Right hindlimb (tissue), 1 donor: Measurements from ENCODE around the gene CD40.
A peak's percentile ranks its signal among the peaks of the same experiment; 100 is the strongest.
"Not testable (repeated sequence)": the region's sequence is repeated elsewhere in the genome, so short reads cannot be mapped to it uniquely, and the experiment has no call there.

Experiments
- DNase-seq: peaks from one replicate; pipeline ENCODE4 v3.0.0-alpha.2; 2018

Gene CD40

DNA sequence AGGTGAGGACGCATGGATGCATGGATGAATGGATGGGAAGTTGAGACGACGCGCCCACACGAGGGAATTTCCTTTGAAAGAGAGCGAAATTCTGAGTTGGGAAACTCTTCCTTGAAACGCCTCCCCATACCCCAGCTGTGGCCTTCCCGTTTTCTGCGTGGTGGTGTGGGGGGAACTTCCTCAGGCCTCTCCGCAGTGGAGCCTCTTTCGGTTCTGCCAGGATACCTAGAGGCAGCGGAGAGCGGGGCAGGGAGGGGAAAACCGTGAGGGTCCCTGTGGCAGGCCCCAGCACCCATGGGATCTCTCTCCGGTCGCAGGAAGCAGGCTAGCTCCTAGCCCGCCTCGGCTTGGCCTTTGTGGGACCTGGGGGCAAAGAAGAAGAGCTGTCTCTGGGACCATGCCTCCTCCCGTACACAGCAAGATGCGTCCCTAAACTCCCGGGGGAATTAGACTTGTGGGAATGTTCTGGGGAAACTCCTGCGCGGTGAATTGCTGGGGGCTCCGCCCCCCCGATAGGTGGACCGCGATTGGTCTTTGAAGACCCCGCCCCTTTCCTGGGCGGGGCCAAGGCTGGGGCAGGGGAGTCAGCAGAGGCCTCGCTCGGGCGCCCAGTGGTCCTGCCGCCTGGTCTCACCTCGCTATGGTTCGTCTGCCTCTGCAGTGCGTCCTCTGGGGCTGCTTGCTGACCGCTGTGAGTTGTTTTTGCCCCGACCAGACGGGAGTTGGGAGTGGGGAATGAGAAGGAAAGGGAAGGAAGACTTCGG, at the start of gene CD40:
TSS of gene CD40 (plus strand) at position 611 of the 764 bp plus-strand sequence. CDS start at position 641, 30 bp downstream.
- peak; percentile 65 for DNase-seq

DNA sequence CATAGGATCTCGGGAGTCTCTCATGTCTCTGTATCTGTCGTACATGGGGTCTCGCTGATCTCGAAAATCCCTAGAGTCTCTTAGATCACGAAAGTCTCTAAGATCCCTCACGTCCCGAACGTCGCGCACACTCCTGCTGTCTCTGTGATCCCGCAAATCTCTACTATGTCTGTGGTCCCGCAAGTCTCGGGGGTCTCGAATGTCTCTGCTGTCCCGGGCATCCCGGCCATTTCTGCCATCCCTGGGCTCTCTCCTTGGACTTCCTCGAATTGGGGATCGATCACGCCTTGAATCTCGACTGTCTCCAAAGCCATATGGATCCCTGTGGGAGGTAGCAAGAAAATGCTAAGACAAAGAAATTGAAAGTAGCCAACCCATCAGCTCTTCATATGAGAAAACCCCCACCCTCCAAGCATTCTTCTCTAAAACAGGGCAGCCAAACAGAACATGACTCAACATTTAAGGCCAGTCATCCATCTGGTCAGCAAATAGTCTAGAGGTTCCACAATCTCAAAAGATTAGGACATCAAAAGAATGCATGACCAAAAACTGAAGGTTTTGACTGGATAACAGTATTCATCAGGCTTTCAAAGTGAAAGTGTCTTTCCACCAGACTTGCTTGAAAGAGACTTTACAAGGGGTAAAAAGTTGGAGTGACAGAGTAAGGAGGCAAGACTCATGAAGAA, 47.8 kb upstream of the CD40 start:
- no peak for DNase-seq

DNA sequence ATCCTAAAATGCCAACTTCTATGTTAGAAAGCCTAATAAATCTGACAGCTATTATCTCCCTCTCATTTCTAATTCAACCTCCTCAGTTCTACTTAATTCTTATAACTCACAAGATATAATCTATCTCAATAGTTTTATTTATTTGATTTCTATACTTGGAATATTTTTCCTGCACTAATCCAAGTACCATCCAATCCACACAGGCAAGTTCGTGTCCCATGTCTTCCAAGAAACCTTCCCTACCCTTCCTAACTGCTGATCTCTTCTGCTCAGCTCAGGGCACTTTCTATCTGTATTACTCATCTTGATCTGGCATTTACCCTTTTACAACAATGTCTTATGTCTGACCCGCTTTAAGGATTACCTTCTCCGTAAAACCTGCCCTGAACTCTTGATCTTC, 46.5 kb upstream of the CD40 start:
- no peak for DNase-seq

DNA sequence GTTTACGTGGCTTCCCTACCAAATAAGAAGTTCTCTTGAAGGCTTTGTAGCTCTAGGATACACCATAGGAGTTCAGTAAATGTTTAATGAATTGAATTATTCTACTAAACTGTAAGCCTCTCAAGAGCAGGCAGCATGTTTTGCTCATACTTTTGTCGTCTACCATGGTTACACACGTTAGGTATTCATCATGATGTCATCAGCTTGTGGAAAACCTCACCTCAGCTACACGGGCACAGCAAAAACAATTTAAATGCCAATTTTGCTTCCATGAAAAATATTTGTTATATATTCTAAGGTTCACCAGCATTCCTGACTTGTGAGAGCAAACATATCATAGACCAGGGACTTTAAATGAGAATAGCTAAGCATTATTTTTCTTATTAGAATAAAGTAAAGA, 45.1 kb upstream of the CD40 start:
- DNase-seq = no peak

DNA sequence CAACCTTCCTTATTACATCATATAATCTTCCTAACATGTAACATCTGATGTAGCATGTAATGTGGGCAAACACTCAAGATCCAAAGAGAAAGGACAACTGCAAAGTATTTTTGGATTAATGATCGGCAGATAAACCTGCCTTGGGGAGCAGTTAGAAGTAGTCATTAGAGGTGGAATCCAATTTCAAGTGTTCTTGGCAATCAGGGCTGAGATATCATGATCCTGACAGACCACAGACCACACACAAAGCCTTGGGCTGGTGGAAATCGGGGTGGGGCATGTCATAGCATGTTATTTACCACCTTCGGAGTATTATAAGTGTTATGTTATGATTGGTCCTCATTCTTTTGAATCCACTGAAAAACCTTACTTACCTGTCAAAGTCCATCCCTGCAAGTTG, 44.7 kb upstream of the CD40 start:
- DNase-seq = no peak

DNA sequence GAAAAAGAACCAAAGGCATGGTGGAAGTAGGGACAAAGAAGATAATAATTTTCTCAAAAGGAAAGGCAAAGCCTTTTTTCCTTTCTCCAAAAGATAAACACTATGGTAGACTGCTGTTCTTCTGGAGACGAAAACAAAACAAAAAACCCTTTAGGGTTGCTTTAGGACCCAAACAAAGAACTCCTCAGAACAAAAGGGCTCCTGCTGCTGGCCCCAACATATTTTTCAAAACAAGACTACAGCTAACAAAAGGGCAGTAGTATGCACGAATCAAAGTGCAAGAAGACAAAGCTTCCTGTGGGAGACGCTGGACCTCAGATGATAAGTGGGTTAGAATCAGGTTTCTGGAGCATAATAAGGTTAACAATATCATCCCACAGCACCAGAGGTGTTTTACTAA, 44.1 kb upstream of the CD40 start:
- DNase-seq = no peak

DNA sequence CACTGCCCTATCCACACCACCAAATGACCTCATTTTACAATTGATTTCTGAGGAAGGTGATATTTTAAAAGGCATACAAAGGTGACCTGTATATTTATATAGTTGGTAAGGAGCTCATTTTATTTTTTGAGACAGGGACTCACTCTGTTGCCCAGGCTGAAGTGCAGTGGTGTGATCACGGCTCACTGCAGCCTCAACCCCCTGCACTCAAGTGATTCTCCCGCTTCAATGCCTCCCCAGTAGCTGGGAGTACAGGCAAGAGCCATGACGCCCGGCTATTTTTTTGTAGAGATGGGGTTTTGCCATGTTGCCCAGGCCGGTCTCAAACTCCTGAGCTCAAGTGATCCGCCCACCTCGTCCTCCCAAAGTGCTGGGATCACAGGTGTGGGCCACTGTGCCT, 41.3 kb upstream of the CD40 start:
- DNase-seq = no peak

DNA sequence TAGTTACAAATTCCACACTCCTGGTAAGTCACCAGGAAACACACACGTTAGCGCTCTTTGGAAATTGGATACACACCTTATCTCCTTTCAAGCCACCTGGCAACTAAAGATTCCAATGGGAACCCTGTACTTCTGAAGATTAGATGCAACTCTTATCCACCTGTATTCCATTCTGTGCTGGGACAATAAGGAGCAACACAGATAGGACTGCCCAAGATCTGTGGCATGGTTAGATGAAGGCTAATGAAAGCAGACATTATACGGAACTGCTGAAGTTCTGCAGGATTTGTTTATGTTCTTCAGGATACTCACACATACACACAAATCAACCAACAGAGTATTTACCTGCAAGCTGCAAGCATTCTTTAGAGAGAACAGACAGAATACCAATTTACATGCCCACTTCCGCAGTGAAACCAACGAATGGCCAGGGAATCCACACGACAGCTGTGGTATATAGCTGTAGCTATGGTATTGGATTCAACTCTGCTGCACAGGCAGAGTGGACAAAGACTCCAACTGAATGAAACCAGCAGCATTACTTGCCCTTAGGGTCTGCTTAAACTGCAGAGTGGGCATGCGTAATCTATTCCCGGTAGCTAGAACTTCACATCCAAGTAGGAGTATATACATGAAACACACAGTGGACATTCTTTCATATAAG, 40.3 kb upstream of the CD40 start:
- DNase-seq = no peak

DNA sequence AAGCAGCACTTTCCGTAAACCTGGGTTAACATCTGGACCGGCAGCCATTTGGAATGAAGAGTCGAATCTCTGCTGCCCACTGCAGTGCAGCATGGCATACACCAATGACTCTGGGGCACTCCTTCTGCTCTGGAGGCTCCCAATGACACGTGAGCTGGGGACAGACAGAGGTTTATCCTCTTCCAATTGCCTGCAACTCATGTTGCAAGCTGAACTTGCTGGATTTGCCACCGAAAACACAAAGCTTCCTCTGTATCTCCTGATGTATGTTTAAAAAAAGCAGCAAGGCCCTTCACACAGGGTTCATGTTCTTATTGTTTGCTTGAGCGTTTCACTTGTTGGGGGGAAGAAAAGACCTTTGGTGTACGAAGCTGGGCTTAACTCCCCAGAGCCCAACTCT, 39.2 kb upstream of the CD40 start:
- no peak for DNase-seq

DNA sequence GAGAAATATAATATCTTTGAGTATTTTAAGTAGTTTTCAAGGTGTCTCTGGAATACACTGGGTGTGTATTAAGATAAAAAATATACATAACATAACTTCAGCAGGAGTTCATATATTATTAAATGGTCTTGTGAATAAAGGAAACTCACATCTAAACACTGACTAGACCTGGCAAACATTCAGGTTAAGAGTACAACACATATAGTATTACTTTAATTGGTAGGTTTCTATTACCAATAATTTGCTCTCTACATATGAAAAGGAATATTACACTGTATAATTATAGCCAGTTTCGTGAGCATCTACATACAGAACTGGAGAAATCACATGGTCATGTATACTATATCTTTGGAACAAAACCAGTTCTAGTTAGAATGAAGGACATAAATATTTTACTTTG, 37.0 kb upstream of the CD40 start:
- DNase-seq = no peak

DNA sequence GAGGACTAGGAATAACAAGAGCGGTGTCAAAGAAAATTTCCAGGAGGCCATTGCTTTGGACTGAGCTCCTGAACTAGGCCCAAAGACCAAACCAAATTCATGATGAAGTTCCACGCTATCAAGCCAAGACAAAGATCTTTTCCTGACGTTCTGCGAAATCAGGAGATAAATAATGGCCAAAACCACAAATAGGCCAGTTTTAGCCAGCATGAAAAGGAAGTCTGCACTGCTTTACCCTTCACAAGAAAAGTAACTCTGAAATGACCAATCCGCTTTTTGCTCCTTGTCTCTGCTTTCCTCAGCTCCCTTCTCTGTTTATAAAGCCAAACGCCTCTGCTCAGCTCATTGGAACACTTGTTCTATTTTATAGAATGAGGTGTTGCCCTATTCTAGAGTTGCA, 35.0 kb upstream of the CD40 start:
- no peak for DNase-seq

DNA sequence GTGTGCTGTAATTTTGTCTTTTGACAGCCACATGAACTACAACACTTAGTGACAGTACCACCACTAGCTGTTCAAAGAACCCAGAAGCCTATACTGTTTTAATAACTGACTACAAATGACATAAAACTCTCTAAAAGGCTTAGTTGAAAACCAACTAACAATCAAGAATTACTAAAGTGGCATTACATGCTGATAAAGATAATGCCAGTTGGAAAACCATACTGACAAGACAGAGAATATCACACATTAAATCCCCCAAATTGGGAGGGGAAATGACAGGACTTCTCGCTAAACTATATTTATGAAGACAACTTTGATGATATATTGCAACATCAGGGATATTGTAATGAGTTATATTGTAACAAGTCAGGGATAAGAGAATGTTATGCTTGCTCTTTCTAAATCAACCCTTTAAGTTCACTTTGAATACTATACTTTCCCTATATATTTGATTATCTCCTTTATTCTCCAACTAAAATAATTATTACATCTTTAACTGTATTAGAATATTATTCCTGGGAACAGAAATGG, 34.5 kb upstream of the CD40 start:
- DNase-seq = no peak

DNA sequence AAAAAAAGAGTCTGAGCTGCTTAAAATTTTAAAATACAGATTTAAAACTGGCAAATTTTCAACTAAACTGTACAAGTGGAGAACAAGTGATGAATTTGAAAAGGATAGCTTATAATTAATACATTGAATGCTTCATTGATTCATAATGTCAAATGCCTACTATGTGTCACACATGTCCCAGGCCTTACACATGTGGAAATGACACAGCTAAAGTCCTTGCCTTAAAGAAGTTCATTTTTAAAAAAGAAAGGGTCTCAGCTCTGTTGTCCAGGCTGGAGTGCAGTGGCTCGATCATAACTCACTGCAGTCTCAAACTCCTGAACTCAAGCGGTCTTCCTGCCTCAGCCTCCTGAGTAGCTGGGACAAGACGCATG, 33.3 kb upstream of the CD40 start:
- no peak for DNase-seq

DNA sequence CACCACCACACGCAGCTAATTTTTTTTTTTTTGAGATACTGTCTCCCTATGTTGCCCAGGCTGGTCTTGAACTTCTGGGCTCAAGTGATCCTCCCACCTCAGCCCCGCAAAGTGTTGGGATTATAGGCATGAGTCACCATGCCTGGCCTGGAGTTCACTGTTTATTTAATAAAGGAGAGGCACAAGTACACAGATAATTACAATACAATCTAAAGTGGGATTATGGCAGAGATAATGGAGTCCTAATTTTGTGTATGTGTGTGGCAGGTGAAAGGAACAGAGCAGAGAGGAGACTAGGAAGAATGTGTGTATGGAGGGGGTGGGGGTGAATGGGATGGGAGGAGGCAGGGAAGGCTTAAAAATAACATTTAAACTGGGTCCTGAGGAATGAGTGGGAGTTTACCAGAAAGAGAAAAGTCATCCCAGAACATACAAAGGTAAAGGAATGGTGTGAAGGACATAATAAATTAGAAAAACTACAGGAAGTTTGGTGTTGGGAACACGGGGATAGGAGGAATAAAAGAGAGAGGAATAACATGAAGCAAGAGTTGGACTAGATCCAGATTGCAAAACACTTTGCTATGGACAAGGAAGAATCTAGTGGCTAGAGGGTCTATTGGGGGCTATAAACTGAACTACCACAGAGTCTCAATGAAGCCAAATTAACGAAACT, 32.8 kb upstream of the CD40 start:
- no peak for DNase-seq

DNA sequence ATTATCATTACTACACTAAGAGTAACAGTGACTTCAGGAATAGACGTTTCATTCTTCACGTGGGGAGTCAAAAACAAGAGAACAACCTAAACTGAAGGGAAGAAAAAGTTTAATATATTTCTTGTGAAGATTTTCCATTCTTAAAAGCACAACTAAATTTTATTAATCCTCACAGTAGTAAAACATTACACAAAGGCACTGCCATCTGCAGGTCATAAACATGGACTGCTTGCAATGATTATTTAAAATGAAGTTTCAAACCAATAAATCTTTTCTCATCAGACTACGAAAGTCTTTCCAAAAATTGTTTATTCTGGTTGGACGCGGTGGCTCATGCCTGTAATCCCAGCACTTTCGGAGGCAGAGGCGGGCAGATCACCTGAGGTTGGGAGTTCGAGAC, 31.0 kb upstream of the CD40 start:
- no peak for DNase-seq

DNA sequence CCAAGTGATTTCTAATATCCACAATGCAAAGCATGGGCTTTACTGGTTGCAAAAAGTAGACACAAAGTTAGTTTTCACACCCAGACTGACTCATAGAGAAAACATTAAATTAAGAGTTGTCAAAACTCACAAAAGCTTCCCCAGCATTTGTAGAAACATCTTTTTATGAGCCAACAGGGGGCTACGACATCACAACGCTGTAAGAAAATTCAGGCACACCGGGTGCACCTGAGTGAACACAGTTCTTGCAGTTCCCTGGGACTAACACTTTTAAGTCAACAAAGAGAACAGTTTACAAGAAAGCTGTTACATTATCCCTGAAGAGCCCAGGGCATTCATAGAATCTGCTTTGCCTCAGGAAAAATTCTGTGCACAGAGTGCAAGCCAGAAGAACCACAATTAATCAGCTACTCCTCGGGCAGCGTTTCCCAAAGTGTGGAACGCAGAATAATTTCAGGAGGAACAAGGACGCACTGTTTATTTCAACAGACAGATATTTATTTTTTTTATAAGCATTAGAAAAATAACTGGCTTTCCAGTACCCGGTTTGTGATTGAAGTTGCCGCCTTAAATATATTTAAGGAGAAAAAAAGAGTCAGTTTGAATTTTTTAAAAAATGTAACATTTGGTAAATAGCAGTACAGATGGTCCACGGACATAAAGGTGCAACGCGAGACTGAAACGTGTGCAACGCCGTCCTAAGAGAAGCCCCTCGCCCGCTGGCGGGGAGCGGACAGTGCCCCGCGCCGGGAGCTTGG, 29.5 kb upstream of the CD40 start:
- DNase-seq = no peak

DNA sequence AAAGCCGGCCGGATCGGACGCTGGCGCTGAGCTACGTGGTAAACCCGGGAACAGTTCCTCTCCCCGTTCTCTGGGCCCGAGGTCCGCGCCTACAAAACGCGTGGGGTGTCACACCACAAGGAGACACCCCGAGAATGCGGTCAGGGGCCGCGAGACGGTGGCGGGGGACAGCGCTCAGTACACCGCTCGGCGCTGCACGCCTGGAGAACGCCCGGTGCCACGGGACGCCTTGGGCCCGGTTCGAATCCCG, 29.0 kb upstream of the CD40 start:
- no peak for DNase-seq

DNA sequence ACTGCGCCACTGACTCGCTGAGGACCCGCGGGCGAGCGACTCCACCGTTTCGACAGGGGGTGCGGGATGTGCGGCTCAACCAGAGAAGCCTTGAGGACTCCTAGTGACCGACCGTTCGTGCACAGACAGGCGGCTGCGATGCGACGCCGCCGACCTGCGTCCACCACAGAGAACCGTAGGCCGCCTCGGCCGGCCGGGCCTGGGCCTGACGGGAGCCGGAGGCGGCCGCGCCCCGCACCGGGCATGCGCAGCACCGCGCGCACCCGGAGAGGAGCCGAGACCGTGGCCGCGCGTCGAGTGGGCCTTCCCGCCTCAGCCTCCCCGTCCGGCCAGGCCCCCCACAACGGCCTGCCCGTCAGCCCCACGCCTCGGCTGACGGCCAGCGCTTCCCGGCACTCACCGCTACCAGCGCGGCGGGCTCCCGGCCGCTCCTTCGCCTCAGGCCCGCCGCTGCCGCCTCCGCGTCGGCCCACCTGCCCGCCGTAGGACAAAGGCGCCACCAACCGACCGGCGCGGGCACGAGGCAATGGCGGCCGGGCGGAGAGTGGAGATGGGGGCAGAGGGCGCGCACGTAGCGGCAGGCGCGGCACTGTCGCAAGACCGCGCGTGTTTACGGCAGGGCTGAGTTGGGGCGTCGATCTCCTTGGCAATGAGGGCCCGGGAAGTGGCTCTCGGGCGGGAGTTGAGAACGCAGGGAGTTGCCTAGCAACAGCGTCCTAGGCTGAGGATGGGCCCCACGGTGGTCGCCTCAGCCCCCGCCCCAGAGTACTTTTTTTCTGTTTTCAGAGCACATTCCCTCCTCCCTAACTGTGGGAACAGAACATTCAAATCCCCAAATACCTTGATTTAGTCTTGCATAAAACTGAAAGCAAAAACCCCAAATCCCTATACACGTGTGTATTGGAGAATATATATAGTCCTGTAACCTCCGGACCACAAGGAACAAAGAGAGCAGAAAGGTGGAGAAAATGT, 28.4 kb upstream of the CD40 start, which contains the start of gene NCOA5:
TSS of gene NCOA5 (minus strand) at position 546 of the 972 bp plus-strand sequence. CDS start 10,538 bp downstream, outside the sequence.
- DNase-seq = peak; percentile 98

DNA sequence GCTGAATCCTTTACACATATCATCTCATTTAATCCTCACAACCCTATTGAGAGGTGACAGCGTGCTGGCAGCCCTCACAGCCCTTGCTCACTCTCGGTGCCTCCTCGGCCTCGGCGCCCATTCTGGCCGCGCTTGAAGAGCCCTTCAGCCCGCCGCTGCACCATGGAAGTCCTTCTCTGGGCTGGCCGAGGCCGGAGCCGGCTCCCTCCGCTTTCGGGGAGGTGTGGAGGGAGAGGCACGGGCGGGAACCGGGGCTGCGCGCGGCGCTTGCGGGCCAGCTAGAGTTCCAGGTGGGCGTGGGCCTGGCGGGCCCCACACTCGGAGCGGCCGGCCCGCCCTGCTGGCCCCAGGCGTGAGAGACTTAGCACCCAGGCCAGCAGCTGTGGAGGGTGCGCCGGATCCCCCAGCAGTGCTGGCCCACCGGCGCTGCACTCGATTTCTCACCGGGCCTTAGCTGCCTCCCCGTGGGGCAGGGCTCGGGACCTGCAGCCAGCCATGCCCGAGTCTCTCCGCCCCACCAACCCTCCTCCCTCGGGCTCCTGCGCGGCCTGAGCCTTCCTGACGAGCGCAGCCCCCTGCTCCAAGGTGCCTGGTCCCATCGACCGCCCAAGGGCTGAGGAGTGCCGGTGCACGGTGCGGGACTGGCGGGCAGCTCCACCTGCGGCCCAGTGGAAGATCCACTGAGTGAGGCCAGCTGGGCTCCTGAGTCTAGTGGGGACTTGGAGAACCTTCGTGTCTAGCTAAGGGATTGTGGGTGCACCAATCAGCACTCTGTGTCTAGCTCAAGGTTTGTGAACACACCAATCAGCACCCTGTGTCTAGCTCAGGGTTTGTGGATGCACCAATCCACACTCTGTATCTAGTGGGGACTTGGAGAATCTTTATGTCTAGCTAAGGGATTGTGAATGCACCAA, 26.2 kb upstream of the CD40 start:
- not testable (repeated sequence) for DNase-seq

DNA sequence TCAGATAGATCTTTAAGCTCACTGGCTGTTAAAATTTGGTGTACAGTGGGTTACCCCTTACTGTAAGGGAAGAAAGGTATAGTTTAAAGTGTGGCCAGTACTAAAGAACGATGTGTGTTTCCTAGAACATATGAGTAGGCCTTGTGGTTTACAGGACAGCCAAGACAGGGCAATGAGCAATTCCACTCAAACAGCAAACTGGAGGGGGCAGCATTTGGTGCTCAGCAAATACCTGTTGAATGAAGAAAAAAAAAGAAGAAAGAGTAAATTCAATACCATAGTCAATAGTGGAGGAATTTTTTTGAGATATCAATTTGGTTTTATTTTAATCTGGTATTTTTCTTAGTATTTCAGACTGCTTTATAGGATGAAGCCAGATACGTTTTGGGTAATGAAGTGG, 24.6 kb upstream of the CD40 start:
- DNase-seq = no peak
